Amniotic epithelial cell (primary cell): ENCODE data around the gene G6PC1.
"Not testable (repeated sequence)": the region's sequence is repeated elsewhere in the genome, so short reads cannot be mapped to it uniquely, and the experiment has no call there.

ENCODE experiments used
- DNase-seq: peaks from one replicate; pipeline ENCODE4 v3.0.0-alpha.2; 2010; ENCODE audit warnings: low read depth

The G6PC1 gene

DNA sequence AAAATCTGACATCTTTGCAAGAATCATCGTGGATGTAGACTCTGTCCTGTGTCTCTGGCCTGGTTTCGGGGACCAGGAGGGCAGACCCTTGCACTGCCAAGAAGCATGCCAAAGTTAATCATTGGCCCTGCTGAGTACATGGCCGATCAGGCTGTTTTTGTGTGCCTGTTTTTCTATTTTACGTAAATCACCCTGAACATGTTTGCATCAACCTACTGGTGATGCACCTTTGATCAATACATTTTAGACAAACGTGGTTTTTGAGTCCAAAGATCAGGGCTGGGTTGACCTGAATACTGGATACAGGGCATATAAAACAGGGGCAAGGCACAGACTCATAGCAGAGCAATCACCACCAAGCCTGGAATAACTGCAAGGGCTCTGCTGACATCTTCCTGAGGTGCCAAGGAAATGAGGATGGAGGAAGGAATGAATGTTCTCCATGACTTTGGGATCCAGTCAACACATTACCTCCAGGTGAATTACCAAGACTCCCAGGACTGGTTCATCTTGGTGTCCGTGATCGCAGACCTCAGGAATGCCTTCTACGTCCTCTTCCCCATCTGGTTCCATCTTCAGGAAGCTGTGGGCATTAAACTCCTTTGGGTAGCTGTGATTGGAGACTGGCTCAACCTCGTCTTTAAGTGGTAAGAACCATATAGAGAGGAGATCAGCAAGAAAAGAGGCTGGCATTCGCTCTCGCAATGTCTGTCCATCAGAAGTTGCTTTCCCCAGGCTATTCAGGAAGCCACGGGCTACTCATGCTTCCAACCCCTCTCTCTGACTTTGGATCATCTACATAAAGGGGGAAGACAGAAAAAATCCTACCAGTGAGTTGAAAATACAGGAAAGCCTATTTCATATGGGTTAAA, at the start of gene G6PC1:
Gene G6PC1, plus strand, starts transcription at position 340 of the 872 bp plus-strand sequence. Its CDS starts 78 bp downstream, at position 418.
- DNase-seq = no peak

DNA sequence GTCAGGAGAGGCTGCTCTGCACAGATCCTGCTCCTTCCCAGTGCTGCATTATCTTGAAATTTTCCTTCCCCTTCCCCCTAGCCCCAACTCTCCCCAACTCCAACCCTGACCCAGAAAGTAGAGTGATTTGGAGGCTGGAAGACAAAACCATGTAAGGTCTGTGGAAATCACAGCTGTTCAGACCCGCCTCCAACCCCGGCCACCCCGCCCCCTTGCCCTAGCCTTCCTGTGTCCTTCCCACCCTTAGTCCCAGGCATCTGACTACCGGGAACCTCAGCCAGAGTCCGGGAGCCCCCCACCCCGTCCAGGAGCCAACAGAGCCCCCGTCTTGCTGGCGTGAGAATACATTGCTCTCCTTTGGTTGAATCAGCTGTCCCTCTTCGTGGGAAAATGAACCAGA, 49.6 kb upstream of the G6PC1 start, which contains the start of gene AOC3:
Gene AOC3, plus strand, starts transcription at position 246 of the 400 bp plus-strand sequence. Its CDS starts 145 bp downstream, at position 391.
- no peak for DNase-seq

DNA sequence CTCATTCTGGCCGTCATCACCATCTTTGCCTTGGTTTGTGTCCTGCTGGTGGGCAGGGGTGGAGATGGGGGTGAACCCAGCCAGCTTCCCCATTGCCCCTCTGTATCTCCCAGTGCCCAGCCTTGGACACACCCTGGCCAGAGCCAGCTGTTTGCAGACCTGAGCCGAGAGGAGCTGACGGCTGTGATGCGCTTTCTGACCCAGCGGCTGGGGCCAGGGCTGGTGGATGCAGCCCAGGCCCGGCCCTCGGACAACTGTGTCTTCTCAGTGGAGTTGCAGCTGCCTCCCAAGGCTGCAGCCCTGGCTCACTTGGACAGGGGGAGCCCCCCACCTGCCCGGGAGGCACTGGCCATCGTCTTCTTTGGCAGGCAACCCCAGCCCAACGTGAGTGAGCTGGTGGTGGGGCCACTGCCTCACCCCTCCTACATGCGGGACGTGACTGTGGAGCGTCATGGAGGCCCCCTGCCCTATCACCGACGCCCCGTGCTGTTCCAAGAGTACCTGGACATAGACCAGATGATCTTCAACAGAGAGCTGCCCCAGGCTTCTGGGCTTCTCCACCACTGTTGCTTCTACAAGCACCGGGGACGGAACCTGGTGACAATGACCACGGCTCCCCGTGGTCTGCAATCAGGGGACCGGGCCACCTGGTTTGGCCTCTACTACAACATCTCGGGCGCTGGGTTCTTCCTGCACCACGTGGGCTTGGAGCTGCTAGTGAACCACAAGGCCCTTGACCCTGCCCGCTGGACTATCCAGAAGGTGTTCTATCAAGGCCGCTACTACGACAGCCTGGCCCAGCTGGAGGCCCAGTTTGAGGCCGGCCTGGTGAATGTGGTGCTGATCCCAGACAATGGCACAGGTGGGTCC, 49.0 kb upstream of the G6PC1 start:
- not testable (repeated sequence) for DNase-seq

- DNase-seq = no peak
Measured at GRCh38 chr17:42852351-42852750, 48.2 kb upstream of the G6PC1 start.

DNA sequence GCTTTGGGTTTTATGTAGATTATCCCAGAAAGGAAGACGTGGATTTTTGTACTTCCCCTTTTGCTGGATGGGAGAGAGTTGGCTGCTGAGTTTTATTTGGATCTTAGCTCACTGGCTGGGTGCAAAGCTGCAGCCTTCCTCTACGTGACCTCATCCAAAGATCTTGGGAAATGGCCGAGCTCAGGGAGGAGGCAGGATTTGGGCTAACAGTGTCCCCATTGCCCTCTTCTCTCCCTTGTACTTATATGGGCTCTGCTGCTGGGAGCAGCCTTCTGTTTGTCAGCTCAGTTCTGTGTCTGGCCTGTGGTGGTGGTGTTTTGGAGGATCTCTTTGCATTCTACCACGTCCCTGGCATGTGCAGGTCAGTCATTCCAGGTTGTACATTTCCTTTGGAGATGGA, 47.6 kb upstream of the G6PC1 start:
- no peak for DNase-seq

DNA sequence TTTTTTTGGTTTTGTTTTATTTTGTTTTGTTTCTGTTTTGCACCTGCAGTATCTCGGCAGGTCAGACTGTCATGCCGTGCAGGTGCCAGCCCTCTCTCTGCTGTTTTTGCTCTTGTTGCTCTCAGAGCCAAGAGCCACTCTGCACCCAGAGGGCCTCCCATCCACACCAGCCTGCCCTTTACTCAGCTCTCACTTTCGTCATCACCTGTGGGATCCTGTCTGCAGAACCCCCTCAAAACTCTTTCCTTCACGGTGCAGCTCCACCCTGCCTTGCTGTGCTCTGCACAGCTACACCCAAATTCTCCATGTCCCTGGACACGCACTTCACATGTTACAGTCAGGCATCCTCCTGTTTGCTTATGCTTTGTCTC, 47.0 kb upstream of the G6PC1 start:
- DNase-seq = no peak

DNA sequence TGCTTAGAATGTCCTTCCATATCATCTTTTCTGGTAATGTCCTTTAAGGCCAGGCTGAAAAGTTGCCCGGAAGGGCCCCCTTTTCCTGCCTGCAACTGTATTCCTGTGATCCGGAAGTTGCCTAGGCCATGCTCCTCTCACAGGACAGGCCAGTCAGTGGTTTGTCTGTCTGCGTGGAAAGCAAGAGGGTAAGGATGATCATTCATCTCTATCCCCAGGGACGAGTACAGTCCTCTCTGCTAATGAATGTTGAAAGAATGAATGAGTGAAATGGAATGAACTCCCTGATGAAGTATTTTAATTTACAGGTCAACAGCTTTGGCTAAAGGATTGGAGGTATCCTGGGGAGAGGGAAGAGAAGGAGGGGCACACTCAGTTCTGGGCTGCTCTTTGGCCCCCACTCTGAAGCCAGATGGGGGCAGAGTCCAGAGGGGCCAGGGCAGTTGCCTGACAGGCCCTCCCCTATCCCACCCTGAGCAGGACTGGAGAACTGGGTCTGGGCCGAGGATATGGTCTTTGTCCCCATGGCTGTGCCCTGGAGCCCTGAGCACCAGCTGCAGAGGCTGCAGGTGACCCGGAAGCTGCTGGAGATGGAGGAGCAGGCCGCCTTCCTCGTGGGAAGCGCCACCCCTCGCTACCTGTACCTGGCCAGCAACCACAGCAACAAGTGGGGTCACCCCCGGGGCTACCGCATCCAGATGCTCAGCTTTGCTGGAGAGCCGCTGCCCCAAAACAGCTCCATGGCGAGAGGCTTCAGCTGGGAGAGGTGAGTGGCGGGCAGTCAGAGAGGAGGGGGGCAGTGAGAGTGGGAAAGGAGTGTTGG, 46.4 kb upstream of the G6PC1 start:
- no peak for DNase-seq

- no peak for DNase-seq
Measured at GRCh38 chr17:42855048-42855596, 45.5 kb upstream of the G6PC1 start.

- not testable (repeated sequence) for DNase-seq
Measured at GRCh38 chr17:42856093-42856492, 44.5 kb upstream of the G6PC1 start.

DNA sequence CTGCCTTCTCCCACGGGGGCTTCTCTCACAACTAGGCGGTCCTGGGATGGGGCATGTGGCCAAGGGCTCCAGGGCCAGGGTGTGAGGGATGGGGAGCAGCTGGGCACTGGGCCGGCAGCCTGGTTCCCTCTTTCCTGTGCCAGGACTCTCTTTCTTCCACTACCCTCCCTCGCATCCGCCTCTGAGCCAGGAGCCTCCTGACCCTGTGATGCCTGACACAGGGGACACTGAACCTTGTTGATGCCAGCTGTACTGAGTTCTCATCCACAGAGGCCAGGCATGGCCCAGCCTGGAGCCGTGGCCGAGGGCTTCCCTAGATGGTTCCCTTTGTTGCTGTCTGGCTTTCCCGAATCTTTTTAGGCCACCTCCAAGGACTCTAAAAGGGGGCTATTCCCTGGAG, 44.1 kb upstream of the G6PC1 start:
- DNase-seq = not testable (repeated sequence)

DNA sequence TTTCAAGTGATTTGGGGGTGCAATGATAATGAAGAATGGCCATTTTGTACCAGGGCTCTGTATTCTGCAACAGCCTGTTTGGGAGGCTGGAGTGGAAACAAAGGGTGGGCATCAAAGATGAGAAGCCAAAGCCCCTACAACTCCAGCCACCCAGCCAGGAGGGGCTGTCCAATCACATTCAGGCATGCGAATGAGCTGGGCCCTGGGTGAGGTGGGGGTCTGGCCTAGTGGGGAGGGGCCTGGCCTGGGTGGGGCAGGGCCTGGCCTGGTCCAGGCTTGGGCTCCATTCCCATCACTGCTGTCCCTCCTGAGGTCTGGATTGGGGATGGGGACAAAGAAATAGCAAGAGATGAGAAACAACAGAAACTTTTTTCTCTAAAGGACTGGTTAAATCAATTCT, 43.2 kb upstream of the G6PC1 start:
- DNase-seq = no peak

DNA sequence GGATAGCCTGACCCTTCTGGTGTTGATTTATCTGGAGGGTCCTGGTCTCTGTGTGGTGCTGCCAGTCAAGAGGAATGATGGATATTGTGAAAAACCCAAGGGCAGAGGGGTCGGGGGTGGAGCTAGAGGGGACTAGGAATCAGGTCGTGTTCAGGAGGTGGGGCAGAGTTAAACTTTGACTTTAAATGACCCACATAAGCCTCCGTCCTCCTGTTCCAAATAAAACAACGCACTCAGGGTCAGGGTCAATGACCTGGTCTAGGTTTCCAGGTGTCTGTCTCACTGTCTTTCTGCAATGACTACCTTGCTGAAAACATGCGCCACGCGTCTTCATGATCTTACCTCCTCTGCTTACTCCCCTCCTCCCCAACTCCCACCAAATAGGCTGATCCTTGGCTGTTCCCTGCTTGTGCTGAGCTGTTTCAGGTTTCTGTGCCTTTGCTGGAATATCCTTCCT, 34.9 kb upstream of the G6PC1 start:
- DNase-seq = no peak

DNA sequence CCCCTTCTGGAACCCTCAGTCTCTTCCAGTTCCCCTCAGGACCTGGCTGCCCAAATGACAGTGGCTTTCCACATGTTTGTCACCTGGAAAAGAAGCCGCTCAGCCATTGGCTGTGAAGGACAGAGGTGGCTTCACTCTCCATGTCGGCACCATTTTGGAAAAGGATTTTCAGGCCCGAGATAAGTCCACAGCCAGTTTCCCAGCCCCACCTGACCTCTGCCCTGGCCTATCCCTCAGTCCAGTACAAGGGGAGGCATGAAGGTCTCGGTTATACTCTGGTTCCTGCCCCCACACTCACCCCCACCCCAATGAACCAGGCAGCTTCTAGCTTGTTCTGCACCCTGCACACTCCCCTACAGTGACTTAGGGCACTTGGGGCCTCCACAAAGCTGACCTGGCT, 34.4 kb upstream of the G6PC1 start:
- no peak for DNase-seq

DNA sequence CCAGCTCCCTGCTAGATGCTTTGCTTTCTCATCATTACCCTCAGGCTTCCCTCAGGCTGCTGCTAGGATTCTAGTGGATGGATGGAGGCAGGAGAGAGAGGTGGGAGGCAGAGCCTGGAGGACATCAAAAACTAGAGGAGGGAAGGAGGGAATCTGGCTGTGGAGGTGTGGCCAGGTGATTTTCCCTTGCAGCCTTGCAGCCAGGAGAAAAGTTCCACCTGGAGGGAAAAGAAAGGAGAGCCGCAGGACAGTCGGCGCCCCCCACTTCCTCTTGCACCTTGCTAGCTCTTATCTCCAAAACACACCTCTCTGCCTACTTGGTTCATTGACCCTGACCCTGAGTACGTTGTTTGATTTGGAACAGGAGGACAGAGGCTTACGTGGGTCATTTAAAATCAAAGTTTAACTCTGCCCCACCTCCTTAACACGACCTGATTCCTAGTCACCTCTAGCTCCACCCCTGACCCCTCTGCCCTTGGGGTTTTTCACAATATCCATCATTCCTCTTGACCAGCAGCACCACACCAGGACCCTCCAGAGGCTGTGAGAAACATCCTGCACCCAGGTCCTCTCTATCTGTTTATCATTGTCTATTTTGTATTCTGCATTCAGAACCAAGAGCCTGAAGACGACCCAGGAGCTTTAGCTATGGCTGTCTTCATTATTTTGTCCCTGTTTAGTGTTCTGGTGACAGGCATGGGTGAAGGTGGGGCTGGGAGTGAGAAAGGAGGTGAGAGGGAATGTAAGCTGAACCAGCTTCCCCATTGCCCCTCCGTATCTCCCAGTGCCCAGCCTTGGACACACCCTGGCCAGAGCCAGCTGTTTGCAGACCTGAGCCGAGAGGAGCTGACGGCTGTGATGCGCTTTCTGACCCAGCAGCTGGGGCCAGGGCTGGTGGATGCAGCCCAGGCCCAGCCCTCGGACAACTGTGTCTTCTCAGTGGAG, 33.7 kb upstream of the G6PC1 start:
- DNase-seq = no peak

GRCh38 chr17:42867694-42868261, 32.8 kb upstream of the G6PC1 start:
- DNase-seq = not testable (repeated sequence)

- no peak for DNase-seq
Measured at GRCh38 chr17:42868338-42868737, 32.3 kb upstream of the G6PC1 start.

DNA sequence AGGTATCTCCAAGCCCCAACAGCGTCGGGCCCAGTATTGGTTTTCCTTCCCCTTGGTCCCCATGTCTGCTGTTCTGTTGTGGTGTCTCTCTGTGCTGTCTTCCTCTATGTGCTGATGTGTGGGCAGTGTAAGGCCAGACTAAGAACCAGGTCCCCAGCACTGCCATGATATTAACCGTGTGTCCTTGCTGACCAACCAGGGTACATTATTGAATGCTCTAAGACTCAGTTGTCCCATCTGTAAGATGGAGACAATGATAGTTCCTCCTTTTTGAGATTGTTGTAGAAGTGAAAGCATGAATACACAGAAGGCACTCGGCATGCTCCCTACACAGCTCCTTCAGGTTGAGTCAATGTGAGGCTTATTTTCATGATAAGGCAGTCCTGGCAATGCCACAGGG, 29.0 kb upstream of the G6PC1 start:
- no peak for DNase-seq

DNA sequence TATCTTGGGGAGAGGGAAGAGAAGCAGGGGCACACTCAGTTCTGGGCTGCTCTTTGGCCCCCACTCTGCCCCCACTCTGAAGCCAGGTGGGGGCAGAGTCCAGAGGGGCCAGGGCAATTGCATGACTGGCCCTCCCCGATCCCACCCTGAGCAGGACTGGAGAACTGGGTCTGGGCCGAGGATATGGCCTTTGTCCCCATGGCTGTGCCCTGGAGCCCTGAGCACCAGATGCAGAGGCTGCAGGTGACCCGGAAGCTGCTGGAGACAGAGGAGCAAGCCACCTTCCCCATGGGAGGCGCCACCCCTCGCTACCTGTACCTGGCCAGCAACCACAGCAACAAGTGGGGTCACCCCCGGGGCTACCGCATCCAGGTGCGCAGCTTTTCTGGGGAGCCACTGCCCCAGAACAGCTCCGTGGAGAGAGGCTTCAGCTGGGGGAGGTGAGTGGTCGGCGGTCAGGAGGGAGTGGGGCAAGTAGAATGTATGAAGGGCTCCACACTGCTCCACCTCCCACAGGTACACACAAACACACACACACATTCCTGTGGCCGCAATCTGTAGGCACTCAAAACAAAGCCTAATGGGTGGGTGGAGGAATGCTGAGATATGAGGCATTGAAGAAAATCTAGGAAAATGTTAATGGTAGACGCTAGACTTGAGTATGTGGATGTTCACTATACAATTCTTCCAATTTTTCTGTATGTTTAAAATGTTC, 28.2 kb upstream of the G6PC1 start:
- peak; percentile 48 for DNase-seq

GRCh38 chr17:42873315-42873714, 27.3 kb upstream of the G6PC1 start:
- no peak for DNase-seq
